Stimulated activated CD8-positive, alpha-beta memory T cell treated with anti-CD3 and anti-CD28 coated beads, Interleukin-7, amount 100 ng/mL, for 48 hours (primary cell): Measurements from ENCODE around the gene CIB2.
A peak's percentile ranks its signal among the peaks of the same experiment; 100 is the strongest.

Source experiments
- DNase-seq, 2 donors: peaks; one replicate each; pipeline ENCODE4 v3.0.0-alpha.2; 2020; ENCODE audit warnings: low read depth in 1 of 2; ENCODE audit errors: extremely low read depth in 1 of 2

The CIB2 gene

GRCh38 chr15:78087951-78088772, 43.1 kb downstream of the CIB2 start:
- DNase-seq, result no peak

GRCh38 chr15:78085928-78086327, 45.3 kb downstream of the CIB2 start:
- DNase-seq, result no peak

GRCh38 chr15:78084449-78084750, 46.8 kb downstream of the CIB2 start:
- DNase-seq, result no peak

- DNase-seq, result no peak
Observed at GRCh38 chr15:78083687-78084448, 47.4 kb downstream of the CIB2 start.

GRCh38 chr15:78083186-78083585, 48.1 kb downstream of the CIB2 start:
- DNase-seq, result no peak

- no peak for DNase-seq
Observed at GRCh38 chr15:78082743-78083110, 48.5 kb downstream of the CIB2 start.

- DNase-seq, result no peak
Observed at GRCh38 chr15:78082106-78082742, 49.0 kb downstream of the CIB2 start.

- no peak for DNase-seq
Observed at GRCh38 chr15:78080088-78080460, 51.2 kb downstream of the CIB2 start.

GRCh38 chr15:78079298-78080087, 51.8 kb downstream of the CIB2 start:
- DNase-seq, result no peak

GRCh38 chr15:78077871-78078210, 53.4 kb downstream of the CIB2 start:
- no peak for DNase-seq

- DNase-seq, result peak in 1 of 2 donors; percentile 53
Observed at GRCh38 chr15:78077053-78077870, 54.0 kb downstream of the CIB2 start, which contains the start of gene TBC1D2B. Gene TBC1D2B, minus strand, starts transcription at chr15:78077711. Its CDS starts 59 bp downstream, at chr15:78077652.

GRCh38 chr15:78076231-78077052, 54.8 kb downstream of the CIB2 start:
- DNase-seq, result no peak

- no peak for DNase-seq
Observed at GRCh38 chr15:78075490-78076230, 55.6 kb downstream of the CIB2 start.

- DNase-seq, result no peak
Observed at GRCh38 chr15:78073046-78073787, 58.0 kb downstream of the CIB2 start.

GRCh38 chr15:78072080-78072892, 59.0 kb downstream of the CIB2 start:
- no peak for DNase-seq

GRCh38 chr15:78071383-78071782, 59.9 kb downstream of the CIB2 start:
- DNase-seq, result no peak

GRCh38 chr15:78070049-78070700, 61.1 kb downstream of the CIB2 start:
- DNase-seq, result no peak
